Jurkat, Clone E6-1 (cell line): Measurements from ENCODE around the gene KCNAB1.

Experiments used
- DNase-seq: peaks from one replicate; pipeline ENCODE4 v3.0.0-alpha.2; 2011; ENCODE audit warnings: low read depth, low spot score
- H3K4me3 ChIP-seq: 2 replicates; pipeline ENCODE4 v1.5.1; 2011; ENCODE audit warnings: mild to moderate bottlenecking, low read length, control low read depth, moderate library complexity

KCNAB1 gene

GRCh38 chr3:156489462-156489911 lies 369.1 kb downstream of the KCNAB1 start:
- H3K4me3 ChIP-seq = no peak overlapping the region
- no peak for DNase-seq

- H3K4me3 ChIP-seq = no peak overlapping the region
- no peak for DNase-seq
Measured at GRCh38 chr3:156491192-156491591, 370.8 kb downstream of the KCNAB1 start.

- H3K4me3 ChIP-seq = no peak overlapping the region
- DNase-seq = no peak
Measured at GRCh38 chr3:156492801-156493261, 372.5 kb downstream of the KCNAB1 start.

GRCh38 chr3:156493887-156494286 lies 373.5 kb downstream of the KCNAB1 start:
- no peak for DNase-seq
- H3K4me3 ChIP-seq = no peak overlapping the region

- no peak for DNase-seq
Measured at GRCh38 chr3:156495816-156496215, 375.4 kb downstream of the KCNAB1 start.

GRCh38 chr3:156497326-156497725 lies 376.9 kb downstream of the KCNAB1 start:
- no peak overlapping the region for H3K4me3 ChIP-seq
- no peak for DNase-seq

More at GRCh38 chr3:156495816-156496215, 375.4 kb downstream of the KCNAB1 start:
- H3K4me3 ChIP-seq = no peak overlapping the region

- no peak for DNase-seq
- no peak overlapping the region for H3K4me3 ChIP-seq
Measured at GRCh38 chr3:156498307-156498706, 377.9 kb downstream of the KCNAB1 start.

GRCh38 chr3:156507285-156507684 lies 386.9 kb downstream of the KCNAB1 start:
- no peak overlapping the region for H3K4me3 ChIP-seq
- no peak for DNase-seq

- DNase-seq = peak; percentile 51
Measured at GRCh38 chr3:156509189-156510174, 389.1 kb downstream of the KCNAB1 start.

GRCh38 chr3:156511987-156512677 lies 391.8 kb downstream of the KCNAB1 start:
- no peak overlapping the region for H3K4me3 ChIP-seq
- no peak for DNase-seq

More at GRCh38 chr3:156509189-156510174, 389.1 kb downstream of the KCNAB1 start:
- H3K4me3 ChIP-seq = no peak overlapping the region

- H3K4me3 ChIP-seq = no peak overlapping the region
- DNase-seq = no peak
Measured at GRCh38 chr3:156513619-156514018, 393.2 kb downstream of the KCNAB1 start.

- H3K4me3 ChIP-seq = no peak overlapping the region
- DNase-seq = no peak
Measured at GRCh38 chr3:156516284-156516683, 395.9 kb downstream of the KCNAB1 start.

- no peak overlapping the region for H3K4me3 ChIP-seq
- no peak for DNase-seq
Measured at GRCh38 chr3:156516961-156517360, 396.6 kb downstream of the KCNAB1 start.

GRCh38 chr3:156518726-156519125 lies 398.3 kb downstream of the KCNAB1 start:
- DNase-seq = no peak
- H3K4me3 ChIP-seq = no peak overlapping the region

- no peak for DNase-seq
Measured at GRCh38 chr3:156519758-156520162, 399.4 kb downstream of the KCNAB1 start.

GRCh38 chr3:156522673-156523072 lies 402.3 kb downstream of the KCNAB1 start:
- H3K4me3 ChIP-seq = no peak overlapping the region
- no peak for DNase-seq

More at GRCh38 chr3:156519758-156520162, 399.4 kb downstream of the KCNAB1 start:
- H3K4me3 ChIP-seq = no peak overlapping the region

- no peak overlapping the region for H3K4me3 ChIP-seq
- DNase-seq = no peak
Measured at GRCh38 chr3:156525808-156526207, 405.4 kb downstream of the KCNAB1 start.

- no peak for DNase-seq
- H3K4me3 ChIP-seq = no peak overlapping the region
Measured at GRCh38 chr3:156527060-156527459, 406.7 kb downstream of the KCNAB1 start.

GRCh38 chr3:156530980-156531379 lies 410.6 kb downstream of the KCNAB1 start:
- DNase-seq = no peak
- no peak overlapping the region for H3K4me3 ChIP-seq

- H3K4me3 ChIP-seq = no peak overlapping the region
- no peak for DNase-seq
Measured at GRCh38 chr3:156532730-156533129, 412.4 kb downstream of the KCNAB1 start.
